Effector memory CD8-positive, alpha-beta T cell (primary cell): ENCODE results near the gene MEIKIN.

Experiments used
- ATAC-seq: fragments of 150-1000 bp; cut with Tn5 transposase; replicated peaks from 2 replicates; pipeline ENCODE4 v1.10.0; 2021; ENCODE audit warnings: mild to moderate bottlenecking, moderate library complexity
- DNase-seq, 3 experiments: peaks; one replicate each; pipeline ENCODE4 v3.0.0; 2021
- H3K27ac Mint-ChIP-seq, 2 donors: one replicate each; pipeline ENCODE4 v1.8.0; 2022; ENCODE audit warnings: mild to moderate bottlenecking in 2 of 2, mixed read lengths in 2 of 2, moderate library complexity in 2 of 2
- H3K27me3 Mint-ChIP-seq, 2 donors: one replicate each; pipeline ENCODE4 v1.8.0; 2022; ENCODE audit warnings: mixed read lengths in 2 of 2
- H3K36me3 Mint-ChIP-seq: one replicate; pipeline ENCODE4 v1.8.0; 2022; ENCODE audit warnings: mild to moderate bottlenecking, moderate library complexity, mixed read lengths; ENCODE audit not compliant: insufficient read depth
- H3K4me1 Mint-ChIP-seq, 2 donors: one replicate each; pipeline ENCODE4 v1.8.0; 2022; ENCODE audit warnings: low read depth in 2 of 2, mixed read lengths in 2 of 2
- H3K4me3 Mint-ChIP-seq, 2 donors: one replicate each; pipeline ENCODE4 v1.8.0; 2022; ENCODE audit warnings: mild to moderate bottlenecking in 2 of 2, mixed read lengths in 2 of 2, moderate library complexity in 2 of 2
- H3K9me3 Mint-ChIP-seq, 2 donors: one replicate each; pipeline ENCODE4 v1.8.0; 2022; ENCODE audit warnings: mixed read lengths in 2 of 2

Gene MEIKIN

DNA sequence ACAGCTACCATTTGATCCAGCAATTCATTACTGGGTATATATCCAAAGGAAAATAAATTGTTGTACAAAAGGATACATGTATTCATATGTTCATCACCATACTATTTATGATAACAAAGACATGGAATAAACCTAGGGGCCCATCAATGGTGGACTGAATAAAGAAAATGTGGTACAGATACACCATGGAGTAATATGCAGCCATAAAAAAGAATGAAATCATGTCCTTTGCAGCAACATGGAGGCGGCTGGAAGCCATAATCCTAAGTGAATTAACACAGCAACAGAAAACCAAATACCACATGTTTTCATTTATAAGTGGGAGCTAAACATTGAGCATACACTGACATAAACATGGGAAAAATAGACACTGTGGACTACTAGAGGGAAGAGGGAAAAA is 185.8 kb downstream of the MEIKIN start:
- peaks cover 0 to 2% of the 10 kb centered on the region in 2 donors for H3K9me3 Mint-ChIP-seq
- H3K36me3 Mint-ChIP-seq, result no peaks in the 10 kb centered on the region
- H3K4me1 Mint-ChIP-seq, result peaks cover 20 to 39% of the 10 kb centered on the region in 2 donors
- DNase-seq (no peak), ATAC-seq (no peak)
- no peaks in the 10 kb centered on the region for H3K27me3 Mint-ChIP-seq
- H3K27ac Mint-ChIP-seq, result no peak overlapping the region
- no peak overlapping the region for H3K4me3 Mint-ChIP-seq

DNA sequence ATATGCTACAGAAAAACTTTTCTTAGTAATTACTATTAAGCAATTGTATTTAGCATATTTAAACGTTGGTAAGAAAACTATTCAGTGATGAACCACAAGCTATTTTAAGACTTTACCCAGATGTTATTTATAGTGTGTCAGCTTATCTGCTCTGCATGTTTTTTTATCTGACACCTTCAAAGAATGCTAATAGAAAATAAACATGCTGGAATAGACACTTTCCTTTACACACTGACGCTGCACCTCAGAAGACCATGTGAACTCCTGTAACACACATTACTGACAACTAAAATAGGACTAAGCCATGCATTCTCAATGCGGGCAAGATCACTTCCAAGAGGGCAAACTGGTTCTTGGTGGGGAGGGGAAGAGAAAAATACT is 187.0 kb downstream of the MEIKIN start:
- no peak for DNase-seq
- Mint-ChIP-seq H3K27me3 (no peaks in the 10 kb centered on the region), H3K27ac (peak overlapping the region; percentile 4), H3K9me3 (peaks cover 0 to 2% of the 10 kb centered on the region in 2 donors), H3K36me3 (no peaks in the 10 kb centered on the region), H3K4me1 (peaks cover 24 to 42% of the 10 kb centered on the region in 2 donors), H3K4me3 (peak overlapping the region; percentile 0 to 1)
- ATAC-seq, result no peak

DNA sequence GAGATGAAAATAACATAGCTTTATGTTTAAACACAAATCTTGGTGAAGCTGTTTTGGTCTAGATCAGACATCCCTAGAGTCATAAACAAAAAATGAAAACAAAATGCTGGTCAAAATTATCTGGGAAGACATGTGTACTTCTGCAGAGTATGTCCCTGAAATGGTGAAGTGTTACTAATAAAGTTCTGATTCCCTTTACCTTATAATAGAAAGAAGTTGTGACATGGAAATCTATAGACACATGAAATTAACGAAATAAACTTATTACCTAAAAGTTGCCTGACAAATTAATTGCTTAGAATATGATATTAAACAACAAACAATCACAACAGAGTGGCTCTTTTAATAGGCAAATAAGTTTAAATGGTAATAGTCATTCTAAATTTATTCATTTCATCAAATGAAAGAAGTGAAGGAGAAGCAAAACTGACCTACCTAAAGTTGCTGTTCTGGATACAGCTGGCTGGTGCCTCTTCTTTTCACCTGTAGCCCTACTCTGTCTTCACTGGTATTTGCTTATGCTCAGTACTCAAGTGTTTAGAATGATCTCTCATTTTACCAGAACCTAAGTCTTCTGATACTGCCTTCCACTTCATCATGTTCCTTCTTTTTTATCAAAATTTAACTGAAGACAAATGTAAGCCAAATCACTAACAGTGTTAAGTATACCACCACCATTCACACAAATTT is 187.5 kb downstream of the MEIKIN start:
- peaks cover 0 to 2% of the 10 kb centered on the region in 2 donors for H3K9me3 Mint-ChIP-seq
- H3K27ac Mint-ChIP-seq, result peak overlapping the region; percentile 4
- ATAC-seq (no peak), DNase-seq (no peak)
- H3K4me3 Mint-ChIP-seq, result no peak overlapping the region
- H3K4me1 Mint-ChIP-seq, result peaks cover 26 to 42% of the 10 kb centered on the region in 2 donors
- H3K36me3 Mint-ChIP-seq, result no peaks in the 10 kb centered on the region
- no peaks in the 10 kb centered on the region for H3K27me3 Mint-ChIP-seq
